K562 (cell line): ENCODE results near the gene CAMK2N1. TPM values are rescaled to one million over a fixed set of nuclear protein-coding genes. Genes with fewer than 3 reads are reported as not detected.

Source experiments
- ATAC-seq: fragments of 200-7000 bp; cut with Tn5 transposase; 3 replicates; pipeline ENCODE4 v1.9.1; 2020; ENCODE audit warnings: moderate library complexity
- BruUV-seq: library from RNA; stranded (reverse); fragments of 400-500 nt; replicated peaks from 2 replicates; lab custom pipeline; 2021; lab: Mats Ljungman, UMichigan
- CTCF ChIA-PET: fragments of 300-600 bp; formaldehyde crosslinking; extraction: SDS; loops from one replicate; lab custom pipeline; 2021; ENCODE audit warnings: low intra/inter-chr PET ratio; lab: Yijun Ruan, JAX
- POLR2A ChIA-PET: fragments of 300-600, 350-650 bp; sonication (Branson Sonifier 250); formaldehyde crosslinking; extraction: SDS; loops from one replicate; lab custom pipeline; 2021; ENCODE audit warnings: antibody characterized with exemption, inconsistent platforms; lab: Yijun Ruan, JAX
- DNase-seq, 4 experiments: peaks; one replicate each; pipeline versions ENCODE4 v3.0.0 to v3.0.0-alpha.2; 2011 to 2018; ENCODE audit warnings: low spot score in 3 of 4, mixed read lengths in 3 of 4; ENCODE audit errors: extremely low read depth in 1 of 4
- FAIRE-seq: peaks from 2 replicates; lab custom pipeline; 2011; peaks lifted over from hg19 to GRCh38; lab: Jason Lieb, UNC
- H2AFZ ChIP-seq: 2 replicates; pipeline ENCODE4 v1.6.0; 2011; ENCODE audit warnings: low read depth, low read length, control low read depth, inconsistent platforms
- H3K27ac ChIP-seq: fragments of 200-600 bp; 3 replicates; pipeline ENCODE4 v1.8.0; 2011; ENCODE audit warnings: low read depth, mild to moderate bottlenecking, control low read depth, inconsistent platforms, low read length, moderate library complexity, mixed read lengths; ENCODE audit errors: extremely low read depth
- H3K27me3 ChIP-seq, 2 experiments: fragments of 300-600 bp in 1 of 2; 2 replicates in 1 of 2; 3 replicates in 1 of 2; pipeline versions ENCODE4 v1.6.0 to v1.8.0; 2011; ENCODE audit warnings: inconsistent platforms in 2 of 2, low read length in 2 of 2, mild to moderate bottlenecking in 1 of 2, mixed read lengths in 1 of 2, moderate library complexity in 1 of 2; ENCODE audit not compliant: control insufficient read depth in 2 of 2, insufficient read depth in 2 of 2
- H3K36me3 ChIP-seq: fragments of 300-600 bp; 3 replicates; pipeline ENCODE4 v1.8.0; 2011; ENCODE audit warnings: mild to moderate bottlenecking, low read length, inconsistent platforms; ENCODE audit not compliant: control insufficient read depth, insufficient read depth
- H3K4me1 ChIP-seq, 2 experiments: fragments of 200-600 bp in 1 of 2; replicated peaks in 1 of 2; 2 replicates in 1 of 2; 3 replicates in 1 of 2; pipeline versions ENCODE4 v1.5.1 to v1.8.0; 2011; ENCODE audit warnings: inconsistent platforms in 2 of 2, low read length in 2 of 2, mild to moderate bottlenecking in 1 of 2, mixed read lengths in 1 of 2, moderate library complexity in 1 of 2; ENCODE audit not compliant: control insufficient read depth in 2 of 2, insufficient read depth in 2 of 2
- H3K4me2 ChIP-seq: 2 replicates; pipeline ENCODE4 v1.6.1; 2011; ENCODE audit warnings: low read length, control low read depth, inconsistent platforms, mixed read lengths; ENCODE audit not compliant: insufficient read depth
- H3K4me3 ChIP-seq: fragments of 200-600 bp; sonication (generic), shearing (Covaris generic); 2 replicates; pipeline ENCODE4 v1.5.1; 2016; ENCODE audit warnings: control low read depth, inconsistent platforms
- H3K79me2 ChIP-seq: fragments of 200-600 bp; 3 replicates; pipeline ENCODE4 v1.8.0; 2011; ENCODE audit warnings: low read length, inconsistent platforms; ENCODE audit not compliant: control insufficient read depth, insufficient read depth
- H3K9ac ChIP-seq, 2 experiments: 2 replicates each; pipeline versions ENCODE4 v1.6.0 to v1.6.1; 2011; ENCODE audit warnings: low read depth in 2 of 2, low read length in 2 of 2, control low read depth in 1 of 2, inconsistent platforms in 1 of 2, mild to moderate bottlenecking in 1 of 2, mixed read lengths in 1 of 2; ENCODE audit not compliant: insufficient read depth in 1 of 2
- H3K9me1 ChIP-seq: one replicate; pipeline ENCODE4 v1.6.0; 2011; ENCODE audit warnings: inconsistent platforms, mild to moderate bottlenecking, low read length, moderate library complexity; ENCODE audit not compliant: control insufficient read depth, insufficient read depth
- H3K9me3 ChIP-seq: replicated peaks from 2 replicates; pipeline ENCODE4 v1.5.1; 2011; ENCODE audit warnings: low read depth, low read length, inconsistent platforms; ENCODE audit not compliant: control insufficient read depth, insufficient read depth
- H4K20me1 ChIP-seq: replicated peaks from 2 replicates; pipeline ENCODE4 v1.6.1; 2011; ENCODE audit warnings: low read length, inconsistent platforms, mixed read lengths; ENCODE audit not compliant: control insufficient read depth, insufficient read depth
- HLTF ChIP-seq: fragments of 450-650 bp; IDR thresholded peaks from 2 replicates; pipeline ENCODE4 v1.6.1; 2016
- HOMEZ ChIP-seq: fragments of 250-450 bp; sonication (Bioruptor Pico); IDR thresholded peaks from 2 replicates; pipeline ENCODE4 v1.4.0; 2020; ENCODE audit warnings: mild to moderate bottlenecking, moderate library complexity
- KDM4B ChIP-seq, 2 experiments: fragments of 450-650 bp in 1 of 2; sonication (generic) in 1 of 2; IDR thresholded peaks; 2 replicates each; pipeline ENCODE4 v1.6.1; 2016 to 2017; ENCODE audit warnings: borderline replicate concordance in 2 of 2, antibody characterized with exemption in 1 of 2, low read depth in 1 of 2, mild to moderate bottlenecking in 1 of 2
- LARP7 ChIP-seq: fragments of 450-650 bp; IDR thresholded peaks from 2 replicates; pipeline ENCODE4 v1.6.1; 2016
- SFPQ ChIP-seq: fragments of 200-400 bp; formaldehyde crosslinking; IDR thresholded peaks from 2 replicates; pipeline ENCODE4 v1.6.1; 2017; ENCODE audit warnings: mild to moderate bottlenecking, low read depth, low read length, moderate library complexity
- TAF9B ChIP-seq: fragments of 450-650 bp; IDR thresholded peaks from 2 replicates; pipeline ENCODE4 v1.6.1; 2018; ENCODE audit warnings: mild to moderate bottlenecking; ENCODE audit not compliant: partially characterized antibody
- TFAM ChIP-seq: fragments of 250-450 bp; sonication (Bioruptor Pico); conservative IDR thresholded peaks from 2 replicates; pipeline ENCODE4 v1.5.0; 2021; ENCODE audit warnings: mild to moderate bottlenecking, moderate library complexity
- TSC22D4 ChIP-seq: fragments of 450-650 bp; IDR thresholded peaks from 2 replicates; pipeline ENCODE4 v1.6.1; 2016; ENCODE audit warnings: missing genetic modification characterization, missing biosample characterization, control low read depth
- XRCC4 ChIP-seq: IDR thresholded peaks from one replicate; pipeline ENCODE4 v1.6.1; 2011; ENCODE audit not compliant: insufficient read depth, insufficient read length; ENCODE audit errors: extremely low read depth
- ZNF224 ChIP-seq: sonication (generic); formaldehyde crosslinking; IDR thresholded peaks from 2 replicates; pipeline ENCODE4 v1.8.0; 2022; ENCODE audit warnings: mild to moderate bottlenecking, missing genetic modification reagents
- ZNF57 ChIP-seq: fragments of 450-650 bp; formaldehyde crosslinking; IDR thresholded peaks from 2 replicates; pipeline ENCODE4 v1.4.0; 2020; ENCODE audit warnings: mild to moderate bottlenecking, moderate library complexity
- WGBS: fragments of 100-300 bp; shearing (Covaris generic); methylation state at CpG from one replicate; pipeline ENCODE4 v1.1.6; 2016; ENCODE audit warnings: low coverage, mixed read lengths; ENCODE audit not compliant: insufficient coverage; ENCODE audit errors: missing lambda C conversion rate; 5-methylcytosine and 5-hydroxymethylcytosine counted together
- in situ Hi-C: fragments of 300-500 bp; cut with MboI; formaldehyde crosslinking; loops from 4 replicates; pipeline ENCODE4 v1.15.0; 2018; ENCODE audit warnings: inconsistent platforms, mixed read lengths
- intact Hi-C: fragments of 100-400 bp; cut with micrococcal nuclease; formaldehyde crosslinking; loops from 2 replicates; pipeline ENCODE4 v1.14.2; 2022
- polyA plus RNA-seq, 8 experiments: library from polyadenylated mRNA; depleted of rRNA in 4 of 8; stranded (reverse) in 5 of 8; unstranded in 3 of 8; fragments of >200 nt; fragmentation: Nextera tagmentation in 2 of 8; fragmentation: Illumina TruSeq in 1 of 8; extraction: Ambion mirVana in 2 of 8; extraction: Trizol in 1 of 8; gene quantifications; 2 replicates each; pipeline versions ENCODE4 v1.2.1 to v1.2.3, GENCODE V29; 2011 to 2014; ENCODE audit warnings: inconsistent platforms in 1 of 8, missing spikeins in 1 of 8
- total RNA-seq, 7 experiments: library from RNA; depleted of rRNA in 6 of 7; stranded (reverse); fragments of >200 nt in 6 of 7; fragmentation: Illumina TruSeq in 2 of 7; extraction: Trizol in 2 of 7; gene quantifications; 2 replicates each; pipeline versions ENCODE4 v1.2.1 to v1.2.3, GENCODE V29; 2011 to 2021; ENCODE audit warnings: low replicate concordance in 1 of 7

The CAMK2N1 gene
- total and polyA plus RNA-seq, 9 of the 15 experiments (the other 6 are each of a cell fraction or from before 2014, with no cell fraction given): 0.09 to 1.4 (median 0.34) TPM

GRCh38 chr1:20478057-20478635, 7.9 kb downstream of the CAMK2N1 start:
- Histone ChIP-seq H3K27ac (no peak overlapping the region), H3K9me1 (no peaks in the 10 kb centered on the region)
- no TSS peak for BruUV-seq
- no peak for TF ChIP-seq LARP7
- no peak for TF ChIP-seq TSC22D4 (tag)
- TF ChIP-seq, all 486 proteins: peak for 0
- H4K20me1 ChIP-seq: no peaks in the 10 kb centered on the region; the same call in 1 of the 2 replicates
- ChIA-PET CTCF (no interaction called here), POLR2A (no interaction called here)
- FAIRE-seq: no peak
- ATAC-seq: no peak
- no peak overlapping the region for H3K4me3 ChIP-seq
- no peaks in the 10 kb centered on the region for H3K36me3 ChIP-seq
- no peak overlapping the region for H2AFZ ChIP-seq
- H3K9me3 ChIP-seq: no peaks in the 10 kb centered on the region
- peaks cover 5 to 12% of the 10 kb centered on the region in 2 experiments; a peak in 4 of 5 replicates for H3K4me1 ChIP-seq
- no peaks in the 10 kb centered on the region for H3K79me2 ChIP-seq
- no peak for DNase-seq
- WGBS: 2% methylated on average over 5 of the region's 5 CpGs
- in situ Hi-C loops: no loop called here
- intact Hi-C loops: no loop called here
- H3K9ac ChIP-seq: no peak overlapping the region
- peaks cover 7 to 47% of the 10 kb centered on the region in 2 experiments for H3K27me3 ChIP-seq
- no peak overlapping the region for H3K4me2 ChIP-seq

- H3K27ac ChIP-seq: no peak overlapping the region
- H4K20me1 ChIP-seq: no peaks in the 10 kb centered on the region; the same call in 1 of the 2 replicates
- H2AFZ ChIP-seq: no peak overlapping the region
- FAIRE-seq: no peak
- WGBS: 6% methylated on average over 9 of the region's 10 CpGs
- DNase-seq: no peak
- CTCF ChIA-PET: no interaction called here
- H3K4me2 ChIP-seq: no peak overlapping the region
- POLR2A ChIA-PET: no interaction called here
- in situ Hi-C loops (no loop called here), intact Hi-C loops (no loop called here)
- ATAC-seq: no peak
- H3K79me2 ChIP-seq: no peaks in the 10 kb centered on the region
- H3K9ac ChIP-seq: no peak overlapping the region
- no peak overlapping the region for H3K4me3 ChIP-seq
- H3K9me1 ChIP-seq: no peaks in the 10 kb centered on the region
- no peaks in the 10 kb centered on the region for H3K9me3 ChIP-seq
- H3K36me3 ChIP-seq: no peaks in the 10 kb centered on the region
- peaks cover 7 to 53% of the 10 kb centered on the region in 2 experiments for H3K27me3 ChIP-seq
- no TSS peak for BruUV-seq
- H3K4me1 ChIP-seq: peaks cover 5 to 14% of the 10 kb centered on the region in 2 experiments; a peak in 4 of 5 replicates
- TF ChIP-seq TAF9B (no peak), HOMEZ (CRISPR knock-in tag) (no peak), KDM4B (IDR thresholded peaks at IDR 0.05; ENCODE audit: borderline replicate concordance in 2 of 2, low read depth in 1 of 2) (no peak), TFAM (no peak), XRCC4 (no peak), HLTF (no peak), SFPQ (no peak), ZNF224 (CRISPR knock-in tag) (no peak), ZNF57 (CRISPR knock-in tag) (no peak)
Measured at GRCh38 chr1:20477348-20478056, 8.5 kb downstream of the CAMK2N1 start.
